Esophagus squamous epithelium (tissue), 4 donors: ENCODE results near the gene PTPRD.

Experiments
- POLR2A ChIP-seq, 4 donors: fragments of 450-650 bp; IDR thresholded peaks; one replicate each; pipeline ENCODE4 v1.6.1; 2017; ENCODE audit warnings: antibody characterized with exemption in 4 of 4, mild to moderate bottlenecking in 4 of 4, moderate library complexity in 3 of 4
- TF ChIP-seq, protein P1 (sequence below), 6 experiments: fragments of 450-650 bp in 4 of 6; fragments of 200-600 bp in 2 of 6; sonication (generic) in 2 of 6; IDR thresholded peaks; one replicate each; pipeline ENCODE4 v1.5.1; 2016 to 2019; ENCODE audit warnings: antibody characterized with exemption in 6 of 6, mild to moderate bottlenecking in 4 of 6, moderate library complexity in 4 of 6

DNA sequence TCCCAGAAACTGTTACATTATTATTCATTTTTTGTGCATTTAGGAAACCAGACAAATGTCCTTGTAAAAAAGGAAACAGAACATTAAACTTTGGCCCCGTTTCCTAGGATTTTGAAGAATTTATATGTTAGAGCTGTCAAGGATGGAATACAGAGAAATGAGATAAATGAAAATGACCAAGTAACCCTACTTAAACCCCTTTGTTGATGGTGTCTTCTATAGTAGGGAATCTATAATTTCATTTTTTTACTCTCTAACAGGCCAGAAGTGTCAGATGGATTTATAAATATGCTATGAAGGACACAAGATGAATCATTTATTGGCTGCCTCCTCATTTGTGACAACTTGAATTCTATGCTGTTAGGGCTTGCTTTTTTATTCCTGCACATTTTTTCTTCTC is 1047.1 kb downstream of the PTPRD start:
- TF ChIP-seq, protein P1, sequence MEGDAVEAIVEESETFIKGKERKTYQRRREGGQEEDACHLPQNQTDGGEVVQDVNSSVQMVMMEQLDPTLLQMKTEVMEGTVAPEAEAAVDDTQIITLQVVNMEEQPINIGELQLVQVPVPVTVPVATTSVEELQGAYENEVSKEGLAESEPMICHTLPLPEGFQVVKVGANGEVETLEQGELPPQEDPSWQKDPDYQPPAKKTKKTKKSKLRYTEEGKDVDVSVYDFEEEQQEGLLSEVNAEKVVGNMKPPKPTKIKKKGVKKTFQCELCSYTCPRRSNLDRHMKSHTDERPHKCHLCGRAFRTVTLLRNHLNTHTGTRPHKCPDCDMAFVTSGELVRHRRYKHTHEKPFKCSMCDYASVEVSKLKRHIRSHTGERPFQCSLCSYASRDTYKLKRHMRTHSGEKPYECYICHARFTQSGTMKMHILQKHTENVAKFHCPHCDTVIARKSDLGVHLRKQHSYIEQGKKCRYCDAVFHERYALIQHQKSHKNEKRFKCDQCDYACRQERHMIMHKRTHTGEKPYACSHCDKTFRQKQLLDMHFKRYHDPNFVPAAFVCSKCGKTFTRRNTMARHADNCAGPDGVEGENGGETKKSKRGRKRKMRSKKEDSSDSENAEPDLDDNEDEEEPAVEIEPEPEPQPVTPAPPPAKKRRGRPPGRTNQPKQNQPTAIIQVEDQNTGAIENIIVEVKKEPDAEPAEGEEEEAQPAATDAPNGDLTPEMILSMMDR (IDR thresholded peaks at IDR 0.05), result no peak
- no peak for TF ChIP-seq POLR2A (IDR thresholded peaks at IDR 0.05)
